Measurements from ENCODE around the gene TTC3.
A peak's percentile ranks its signal among the peaks of the same experiment; 100 is the strongest.

TTC3 gene

DNA sequence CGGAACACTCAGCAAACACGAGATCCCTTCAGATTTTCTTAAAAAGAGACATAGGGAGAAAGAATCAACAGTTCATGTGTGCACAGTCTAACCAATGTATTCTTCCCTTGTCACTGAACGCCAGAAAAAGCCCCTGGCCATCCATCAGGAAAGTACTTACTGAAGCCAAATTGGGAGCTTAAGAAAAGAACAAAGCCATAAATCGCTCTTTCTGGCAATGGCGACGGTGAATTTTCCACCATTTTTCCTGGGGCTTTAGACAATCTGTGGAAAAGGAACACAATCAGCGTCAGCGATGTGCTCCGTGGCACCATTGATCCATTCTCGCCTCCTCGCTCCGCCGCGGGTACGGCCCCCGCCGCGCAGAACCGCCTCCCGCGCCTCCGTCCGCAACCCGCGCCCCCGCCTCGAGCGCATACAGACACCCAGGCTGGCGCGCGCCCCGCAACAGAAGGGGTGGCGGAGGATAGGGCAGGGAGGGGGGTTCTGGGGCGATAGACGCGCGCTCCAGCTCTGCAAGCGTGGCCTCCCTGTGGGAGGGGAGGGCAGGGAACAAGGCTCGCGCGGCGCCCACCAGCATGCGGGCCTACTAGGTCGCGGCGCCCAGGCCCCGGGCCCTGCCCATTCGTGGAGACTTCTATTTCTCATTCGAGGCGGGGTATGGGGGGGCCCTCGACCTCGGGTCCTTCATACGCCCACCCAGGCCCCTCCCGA, 623 bp upstream of the TTC3 start (continued):
- no peak for TF ChIP-seq ZNF426 (tag by site-specific recombination; IDR thresholded peaks at IDR 0.05)
- no peak for TF ChIP-seq ZNF140 (tag by site-specific recombination; IDR thresholded peaks at IDR 0.05)
- TF ChIP-seq ZNF184 (tag by site-specific recombination; IDR thresholded peaks at IDR 0.05) = 0 out of 2 replicates have a peak, but pooled peaks have one; percentile 8
- TF ChIP-seq OVOL3 (tag by site-specific recombination; IDR thresholded peaks at IDR 0.05) = no peak
- TF ChIP-seq ZNF398 (tag by site-specific recombination; IDR thresholded peaks at IDR 0.05) = peak; percentile 96
- TF ChIP-seq ZNF76 (tag by site-specific recombination; IDR thresholded peaks at IDR 0.05; ENCODE audit: borderline replicate concordance, low read depth) = peak; percentile 80
- TF ChIP-seq ZNF211 (tag by site-specific recombination; IDR thresholded peaks at IDR 0.05; ENCODE audit: low read depth) = no peak
- no peak for TF ChIP-seq ZNF837 (tag by site-specific recombination; IDR thresholded peaks at IDR 0.05)
- TF ChIP-seq ZNF623 (tag by site-specific recombination; IDR thresholded peaks at IDR 0.05) = peak; percentile 19; the same call in 1 of the 2 replicates
- 0 out of 2 replicates have a peak, but pooled peaks have one; percentile 19 for TF ChIP-seq ZNF777 (tag by site-specific recombination; IDR thresholded peaks at IDR 0.05; ENCODE audit: borderline replicate concordance)
- TF ChIP-seq ZNF10 (tag by site-specific recombination; IDR thresholded peaks at IDR 0.05) = no peak
- TF ChIP-seq EGR2 (tag by site-specific recombination; IDR thresholded peaks at IDR 0.05; ENCODE audit: low read depth) = peak; percentile 95
- no peak for TF ChIP-seq ZNF311 (tag by site-specific recombination; IDR thresholded peaks at IDR 0.05; ENCODE audit: borderline replicate concordance)
- TF ChIP-seq ZNF175 (tag by site-specific recombination; IDR thresholded peaks at IDR 0.05) = no peak
- no peak for TF ChIP-seq PRDM1 (tag by site-specific recombination; IDR thresholded peaks at IDR 0.05)
- no peak for TF ChIP-seq ZNF202 (tag by site-specific recombination; IDR thresholded peaks at IDR 0.05; ENCODE audit: borderline replicate concordance)
- TF ChIP-seq ZNF266 (tag by site-specific recombination; IDR thresholded peaks at IDR 0.05; ENCODE audit: low read depth) = no peak
- TF ChIP-seq TCF7L2 (IDR thresholded peaks at IDR 0.05; ENCODE audit: borderline replicate concordance, low read depth, low read length) = no peak
- TF ChIP-seq, protein P1, sequence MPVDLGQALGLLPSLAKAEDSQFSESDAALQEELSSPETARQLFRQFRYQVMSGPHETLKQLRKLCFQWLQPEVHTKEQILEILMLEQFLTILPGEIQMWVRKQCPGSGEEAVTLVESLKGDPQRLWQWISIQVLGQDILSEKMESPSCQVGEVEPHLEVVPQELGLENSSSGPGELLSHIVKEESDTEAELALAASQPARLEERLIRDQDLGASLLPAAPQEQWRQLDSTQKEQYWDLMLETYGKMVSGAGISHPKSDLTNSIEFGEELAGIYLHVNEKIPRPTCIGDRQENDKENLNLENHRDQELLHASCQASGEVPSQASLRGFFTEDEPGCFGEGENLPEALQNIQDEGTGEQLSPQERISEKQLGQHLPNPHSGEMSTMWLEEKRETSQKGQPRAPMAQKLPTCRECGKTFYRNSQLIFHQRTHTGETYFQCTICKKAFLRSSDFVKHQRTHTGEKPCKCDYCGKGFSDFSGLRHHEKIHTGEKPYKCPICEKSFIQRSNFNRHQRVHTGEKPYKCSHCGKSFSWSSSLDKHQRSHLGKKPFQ (tag by site-specific recombination; IDR thresholded peaks at IDR 0.05) = 0 out of 2 replicates have a peak, but pooled peaks have one; percentile 23
- no peak for TF ChIP-seq ZNF548 (tag by site-specific recombination; IDR thresholded peaks at IDR 0.05)
- TF ChIP-seq ZSCAN30 (tag by site-specific recombination; IDR thresholded peaks at IDR 0.05) = no peak; the same call in none of the 2 replicates
- TF ChIP-seq ZNF621 (tag by site-specific recombination; IDR thresholded peaks at IDR 0.05) = no peak
- TF ChIP-seq ZNF610 (tag by site-specific recombination; IDR thresholded peaks at IDR 0.05; ENCODE audit: borderline replicate concordance) = peak; percentile 79
- TF ChIP-seq RBAK (tag by site-specific recombination; IDR thresholded peaks at IDR 0.05) = no peak
- peak; percentile 68; the same call in 1 of the 2 replicates for TF ChIP-seq ZNF239 (tag by site-specific recombination; IDR thresholded peaks at IDR 0.05)
- no peak for TF ChIP-seq ZNF529 (tag by site-specific recombination; IDR thresholded peaks at IDR 0.05; ENCODE audit: insufficient replicate concordance)
- TF ChIP-seq HIC1 (tag by site-specific recombination; IDR thresholded peaks at IDR 0.05) = no peak
- peak; percentile 81; the same call in 1 of the 2 replicates for TF ChIP-seq ZSCAN23 (tag by site-specific recombination; IDR thresholded peaks at IDR 0.05)
- no peak for TF ChIP-seq ZNF169 (tag by site-specific recombination; IDR thresholded peaks at IDR 0.05)
- no peak for TF ChIP-seq ZNF112 (tag by site-specific recombination; IDR thresholded peaks at IDR 0.05)
- TF ChIP-seq BCL6B (tag by site-specific recombination; IDR thresholded peaks at IDR 0.05) = no peak
- TF ChIP-seq ZNF530 (tag by site-specific recombination; IDR thresholded peaks at IDR 0.05; ENCODE audit: low read depth) = no peak
- no peak for TF ChIP-seq ZNF549 (tag by site-specific recombination; IDR thresholded peaks at IDR 0.05)
- TF ChIP-seq ZFP3 (tag by site-specific recombination; IDR thresholded peaks at IDR 0.05; ENCODE audit: low read depth) = no peak
- TF ChIP-seq ZFP69B (tag by site-specific recombination; IDR thresholded peaks at IDR 0.05) = peak; percentile 61; the same call in 1 of the 2 replicates
